VCaP (cell line): ENCODE measurements around the gene PPM1H.

Source experiments
- H3K27ac ChIP-seq: fragments of 450-650 bp; 2 replicates; pipeline ENCODE4 v1.5.1; 2017
- TF ChIP-seq, protein P1 (sequence below): fragments of 450-650 bp; conservative IDR thresholded peaks from 2 replicates; pipeline ENCODE4 v1.5.1; 2017; ENCODE audit warnings: mild to moderate bottlenecking, moderate library complexity

PPM1H gene

DNA sequence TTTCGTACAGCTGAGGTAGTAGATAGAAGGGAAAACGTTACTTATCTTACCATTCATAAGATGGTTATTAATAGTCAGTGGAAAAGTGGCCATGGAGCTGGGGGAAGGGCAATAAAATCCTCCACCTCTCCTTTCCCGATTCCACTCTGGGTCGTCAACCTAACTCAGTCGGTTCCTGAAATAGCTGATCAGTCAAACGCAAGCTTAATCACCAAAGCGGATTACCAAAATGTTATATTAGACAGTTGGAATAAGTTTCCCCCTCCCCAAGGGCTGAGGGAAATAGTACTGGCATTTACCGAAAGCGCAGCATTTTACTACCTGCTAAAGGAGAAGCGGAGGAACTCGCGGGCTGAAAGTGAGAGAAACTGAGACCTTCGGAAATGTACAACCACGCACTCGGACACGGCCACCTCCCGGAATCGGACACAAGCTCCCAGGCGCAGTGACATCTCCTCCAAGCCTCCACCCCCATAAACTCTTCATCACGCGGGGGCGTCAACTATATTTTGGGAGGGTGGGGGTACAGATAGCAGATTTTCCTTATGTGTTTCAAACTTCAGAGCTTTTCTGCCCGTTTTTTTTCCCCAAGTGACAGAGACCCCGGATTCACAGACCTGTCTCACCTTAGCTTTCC lies 1.2 kb downstream of the PPM1H start:
- H3K27ac ChIP-seq: peak overlapping the region; percentile 95
- TF ChIP-seq, protein P1, sequence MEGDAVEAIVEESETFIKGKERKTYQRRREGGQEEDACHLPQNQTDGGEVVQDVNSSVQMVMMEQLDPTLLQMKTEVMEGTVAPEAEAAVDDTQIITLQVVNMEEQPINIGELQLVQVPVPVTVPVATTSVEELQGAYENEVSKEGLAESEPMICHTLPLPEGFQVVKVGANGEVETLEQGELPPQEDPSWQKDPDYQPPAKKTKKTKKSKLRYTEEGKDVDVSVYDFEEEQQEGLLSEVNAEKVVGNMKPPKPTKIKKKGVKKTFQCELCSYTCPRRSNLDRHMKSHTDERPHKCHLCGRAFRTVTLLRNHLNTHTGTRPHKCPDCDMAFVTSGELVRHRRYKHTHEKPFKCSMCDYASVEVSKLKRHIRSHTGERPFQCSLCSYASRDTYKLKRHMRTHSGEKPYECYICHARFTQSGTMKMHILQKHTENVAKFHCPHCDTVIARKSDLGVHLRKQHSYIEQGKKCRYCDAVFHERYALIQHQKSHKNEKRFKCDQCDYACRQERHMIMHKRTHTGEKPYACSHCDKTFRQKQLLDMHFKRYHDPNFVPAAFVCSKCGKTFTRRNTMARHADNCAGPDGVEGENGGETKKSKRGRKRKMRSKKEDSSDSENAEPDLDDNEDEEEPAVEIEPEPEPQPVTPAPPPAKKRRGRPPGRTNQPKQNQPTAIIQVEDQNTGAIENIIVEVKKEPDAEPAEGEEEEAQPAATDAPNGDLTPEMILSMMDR: no peak

DNA sequence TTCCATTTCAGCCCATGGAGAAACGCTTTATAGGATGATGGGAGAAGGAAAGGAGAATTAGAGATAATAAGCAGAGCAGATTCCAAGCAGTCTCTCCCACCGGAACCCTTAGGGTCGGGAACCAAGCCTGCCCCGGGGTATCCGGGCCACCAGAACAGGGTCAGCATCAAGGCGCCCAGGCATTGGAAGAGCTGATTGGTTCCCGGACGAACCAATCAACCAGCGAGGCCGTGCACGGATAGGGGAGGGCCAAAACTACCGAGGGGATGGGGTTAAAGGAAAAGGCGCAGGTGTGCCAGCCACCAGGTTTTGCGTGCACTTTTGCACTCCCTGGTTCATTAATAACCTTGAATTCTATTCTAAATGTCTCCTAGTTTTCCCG lies 1.7 kb downstream of the PPM1H start:
- peak overlapping the region; percentile 95 for H3K27ac ChIP-seq
- TF ChIP-seq, protein P1: no peak

DNA sequence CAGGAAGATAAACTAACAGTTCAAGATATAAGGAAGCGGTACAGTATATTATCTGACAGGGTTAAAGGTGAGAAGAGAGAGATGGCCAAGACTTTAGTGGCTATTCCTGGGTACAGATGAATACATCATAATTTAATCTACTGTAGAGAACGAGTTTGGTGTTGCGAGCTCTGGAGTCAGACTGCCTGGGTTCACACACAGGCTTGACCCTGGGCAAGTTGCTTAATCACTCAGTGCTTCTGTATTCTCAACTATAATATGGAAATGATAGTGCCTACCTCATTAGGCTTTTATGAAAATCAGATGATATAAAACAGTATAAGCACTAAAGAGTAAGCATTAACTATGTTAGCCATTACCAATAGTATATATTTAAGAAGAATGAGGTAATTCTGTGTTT lies 3.5 kb downstream of the PPM1H start:
- no peak overlapping the region for H3K27ac ChIP-seq
- TF ChIP-seq, protein P1: no peak

DNA sequence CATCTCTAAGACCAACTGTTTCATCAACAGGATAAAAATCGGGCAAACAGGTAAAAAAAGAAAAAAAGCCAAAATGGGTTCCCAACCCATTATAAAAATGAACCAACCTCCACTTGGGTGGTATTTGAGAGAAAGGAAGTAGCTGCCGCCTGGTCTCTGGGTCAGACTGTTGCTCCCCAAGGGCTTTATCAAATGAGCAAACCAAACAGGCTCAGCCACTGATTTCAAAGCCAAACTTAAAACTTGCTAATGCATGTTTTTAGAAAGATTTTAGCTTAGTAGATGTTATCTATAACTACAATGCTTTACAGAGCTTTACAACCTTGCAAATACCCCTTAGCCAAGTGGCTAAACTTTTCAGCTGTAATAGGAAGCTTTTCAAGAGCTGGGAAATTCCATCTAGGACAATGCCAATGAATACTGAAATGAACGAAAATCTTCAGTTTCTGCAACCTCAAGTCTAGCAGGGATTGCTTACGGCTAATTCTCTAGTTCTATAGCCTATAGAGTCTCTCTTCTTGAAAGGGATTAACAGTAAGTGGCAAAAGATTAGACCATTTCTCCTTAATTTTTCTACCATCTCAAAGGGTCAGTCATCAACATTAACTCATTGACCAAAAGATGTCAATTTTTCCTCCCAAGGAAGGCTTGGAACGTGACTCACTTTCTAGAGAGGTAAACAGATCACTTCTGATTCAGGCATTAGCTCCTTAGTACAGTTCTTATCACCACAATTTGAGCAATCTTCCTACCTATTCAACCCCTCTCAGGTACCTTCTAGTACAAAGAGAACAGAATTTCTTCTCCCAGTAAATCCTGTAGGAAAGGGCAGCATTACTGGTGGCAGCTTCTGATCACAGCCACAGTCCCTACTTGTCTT lies 4.2 kb downstream of the PPM1H start:
- H3K27ac ChIP-seq: no peak overlapping the region
- TF ChIP-seq, protein P1: no peak

DNA sequence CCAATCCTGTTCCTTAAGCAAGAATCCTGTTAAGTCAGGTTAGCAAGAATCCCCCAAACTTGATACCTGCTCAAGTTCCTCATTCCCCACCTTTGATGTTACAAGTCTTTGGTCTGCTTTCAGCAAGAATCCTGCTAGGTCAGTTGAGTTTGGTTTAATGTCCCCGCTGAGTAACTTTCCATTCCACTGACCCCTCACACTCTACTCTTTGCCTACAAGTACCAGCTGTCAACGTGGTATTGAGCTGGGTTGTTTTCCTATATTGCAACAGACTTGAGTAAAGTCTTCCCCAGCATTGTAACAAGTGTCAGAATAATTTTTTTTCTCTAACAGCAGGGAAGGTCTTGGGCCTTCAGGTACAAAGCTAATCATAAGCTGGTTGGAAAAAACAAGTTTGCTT lies 6.3 kb downstream of the PPM1H start:
- no peak overlapping the region for H3K27ac ChIP-seq
- TF ChIP-seq, protein P1: no peak

DNA sequence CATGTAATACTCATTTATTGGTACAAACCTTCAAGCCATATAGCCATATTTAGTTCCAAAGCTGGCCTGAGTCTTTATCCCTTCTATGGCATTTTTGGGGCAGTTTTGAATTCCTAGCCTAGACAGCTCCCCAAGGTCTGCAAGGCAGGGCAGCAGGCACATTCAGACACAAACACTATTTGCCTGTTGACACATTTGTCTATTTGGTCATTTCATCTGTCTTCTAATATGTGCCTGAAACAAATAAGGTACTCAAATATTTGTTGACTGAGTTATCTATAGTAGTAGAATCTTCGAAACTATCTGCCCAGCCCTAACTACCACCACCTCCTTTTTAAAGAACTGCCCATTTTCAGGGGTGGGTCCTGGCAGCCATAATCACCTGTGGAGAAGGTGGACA lies 9.3 kb downstream of the PPM1H start:
- TF ChIP-seq, protein P1: no peak
- H3K27ac ChIP-seq: no peak overlapping the region

DNA sequence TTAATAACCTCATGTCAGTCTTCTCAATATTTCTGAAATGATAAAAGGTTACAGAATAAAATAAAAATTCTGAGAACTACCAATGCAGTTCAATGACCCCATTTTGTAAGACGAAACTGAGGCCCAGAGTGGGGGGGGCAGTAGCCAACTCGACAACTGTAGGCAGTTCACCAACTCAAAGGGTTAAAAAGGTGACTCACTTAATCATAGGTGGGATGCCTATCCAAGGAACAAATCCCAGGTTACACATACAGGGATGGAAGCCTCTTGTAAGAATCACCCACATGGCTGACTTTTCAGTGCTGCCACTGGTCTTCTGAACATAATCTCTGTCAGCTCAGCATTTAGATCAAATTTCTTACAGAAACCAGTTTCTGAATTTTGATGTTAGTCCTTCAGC lies 10.9 kb downstream of the PPM1H start:
- no peak overlapping the region for H3K27ac ChIP-seq

More for the DNA sequence above, 10.9 kb downstream of the PPM1H start:
- TF ChIP-seq, protein P1: no peak
